GM18508 (cell line): ENCODE results near the gene SLC45A1.

Experiments used
- ATAC-seq: cut with Tn5 transposase; IDR thresholded peaks from one replicate; pipeline ENCODE4 v1.9.1; 2021; ENCODE audit warnings: moderate number of reproducible peaks; ENCODE audit not compliant: insufficient read depth, unreplicated experiment

Gene SLC45A1

DNA sequence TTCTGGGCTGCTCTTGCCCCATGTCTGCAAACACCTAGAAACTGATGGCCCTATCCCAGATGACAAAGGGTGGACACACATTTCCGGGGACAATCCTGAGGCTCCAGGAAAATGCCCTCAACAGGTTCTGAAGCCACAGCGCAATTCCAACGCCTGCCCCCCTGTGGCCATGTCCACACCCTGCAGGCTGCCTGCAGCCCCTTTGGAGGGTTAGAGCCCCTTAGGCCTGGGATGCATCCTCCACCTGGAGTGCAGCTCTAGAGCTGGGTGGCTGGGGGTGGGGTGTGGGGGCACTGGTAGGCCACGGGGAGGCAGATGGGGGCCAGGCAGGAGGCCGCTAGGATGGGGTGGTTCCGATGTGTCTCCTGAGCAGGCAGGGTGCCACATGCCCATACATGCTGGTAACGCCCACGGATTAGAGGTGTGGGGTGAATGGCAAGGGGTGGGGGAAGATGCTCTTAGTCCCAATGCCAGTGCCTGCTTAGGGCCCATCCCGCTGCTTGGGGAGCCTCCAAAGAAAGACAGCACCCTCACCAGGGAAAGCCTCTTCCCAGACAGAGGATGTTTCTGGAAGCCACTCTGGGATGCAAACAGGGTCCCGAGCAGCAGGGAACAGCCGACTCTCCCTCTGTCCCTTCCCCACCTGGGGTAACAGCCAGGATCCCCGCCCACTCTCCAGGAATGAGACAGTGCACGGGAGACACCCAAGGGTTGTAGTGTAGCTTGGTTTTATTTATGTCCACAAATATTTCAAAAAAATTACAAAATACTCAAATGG lies 34.0 kb downstream of the SLC45A1 start:
- ATAC-seq = no peak

DNA sequence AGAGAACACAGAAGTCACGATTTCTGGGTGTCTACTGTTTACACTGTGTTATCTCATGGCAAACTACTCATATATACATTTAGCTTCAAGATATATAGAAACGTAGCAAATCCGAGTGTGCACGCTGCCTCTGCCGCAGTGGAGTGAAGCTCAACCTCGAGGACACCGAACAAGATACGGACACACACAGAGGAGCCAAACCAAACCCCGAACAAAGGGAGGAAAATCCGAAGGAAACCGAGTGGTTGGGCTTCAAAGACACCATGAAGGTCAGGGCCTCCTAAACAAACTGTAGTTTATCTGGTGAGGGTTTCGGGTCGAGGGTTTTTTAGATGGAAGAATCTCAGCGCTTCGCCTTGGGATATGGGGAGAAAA lies 34.5 kb downstream of the SLC45A1 start:
- ATAC-seq = no peak

DNA sequence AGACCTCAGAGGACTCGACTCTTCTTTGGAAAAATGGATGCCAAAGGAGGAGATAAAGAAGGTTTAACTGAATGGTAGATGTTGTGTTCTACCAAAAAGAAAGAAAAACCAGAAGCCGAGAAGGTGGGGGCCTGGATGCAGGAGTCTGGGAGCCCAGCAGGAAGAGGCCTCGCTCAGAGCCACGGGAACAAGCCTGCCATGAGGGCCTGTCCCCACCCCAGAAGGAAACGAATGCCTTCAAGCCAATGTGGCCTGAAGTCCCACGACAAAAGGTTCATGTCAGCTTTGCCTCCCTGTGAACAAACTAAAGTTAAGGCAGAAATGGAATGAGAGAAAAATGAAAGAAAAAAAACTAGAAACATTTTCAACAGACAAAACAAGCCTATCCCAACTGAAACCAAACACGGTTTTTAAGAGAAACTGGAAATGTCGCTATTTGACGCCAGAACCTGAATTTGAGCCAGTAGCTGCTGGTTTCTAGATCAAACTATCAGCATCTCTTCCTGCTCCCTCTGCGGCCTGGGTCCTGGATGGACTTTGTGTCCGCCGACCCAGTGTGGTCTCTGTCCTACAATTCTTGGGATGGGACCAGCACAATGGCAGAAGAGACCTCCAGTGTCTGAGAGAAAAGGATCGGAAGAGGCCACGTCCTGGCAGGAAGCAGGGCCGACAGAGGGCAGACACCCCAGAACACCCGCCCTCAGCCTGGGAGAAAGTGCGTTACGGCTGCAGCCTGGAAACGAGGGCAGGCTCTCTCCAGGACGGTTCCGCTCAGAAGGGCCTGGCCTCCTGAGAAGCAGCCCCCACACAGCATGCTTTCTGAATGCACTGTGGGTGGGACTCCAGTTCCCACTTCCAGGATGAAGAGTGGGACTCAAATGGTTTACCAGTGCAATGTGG lies 35.2 kb downstream of the SLC45A1 start:
- no peak for ATAC-seq

DNA sequence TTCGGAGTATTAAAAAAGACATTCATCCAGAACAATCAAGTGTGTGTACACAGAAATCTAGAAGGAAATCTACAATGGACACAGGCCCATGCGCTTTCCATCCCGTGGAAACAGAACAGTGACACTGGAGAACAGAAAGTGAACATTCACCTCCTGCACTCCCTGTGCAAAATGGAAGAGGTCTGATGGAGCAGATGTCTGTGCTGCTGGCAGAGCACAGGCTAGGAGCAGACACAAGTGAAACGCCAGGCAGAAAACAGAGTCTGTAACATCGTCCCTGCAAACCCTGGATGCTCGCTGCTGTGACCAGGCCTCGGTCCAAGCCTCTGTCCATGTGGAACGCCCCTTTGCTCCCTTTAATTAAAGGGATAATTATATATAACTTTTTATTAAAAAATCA lies 36.1 kb downstream of the SLC45A1 start:
- ATAC-seq = no peak

DNA sequence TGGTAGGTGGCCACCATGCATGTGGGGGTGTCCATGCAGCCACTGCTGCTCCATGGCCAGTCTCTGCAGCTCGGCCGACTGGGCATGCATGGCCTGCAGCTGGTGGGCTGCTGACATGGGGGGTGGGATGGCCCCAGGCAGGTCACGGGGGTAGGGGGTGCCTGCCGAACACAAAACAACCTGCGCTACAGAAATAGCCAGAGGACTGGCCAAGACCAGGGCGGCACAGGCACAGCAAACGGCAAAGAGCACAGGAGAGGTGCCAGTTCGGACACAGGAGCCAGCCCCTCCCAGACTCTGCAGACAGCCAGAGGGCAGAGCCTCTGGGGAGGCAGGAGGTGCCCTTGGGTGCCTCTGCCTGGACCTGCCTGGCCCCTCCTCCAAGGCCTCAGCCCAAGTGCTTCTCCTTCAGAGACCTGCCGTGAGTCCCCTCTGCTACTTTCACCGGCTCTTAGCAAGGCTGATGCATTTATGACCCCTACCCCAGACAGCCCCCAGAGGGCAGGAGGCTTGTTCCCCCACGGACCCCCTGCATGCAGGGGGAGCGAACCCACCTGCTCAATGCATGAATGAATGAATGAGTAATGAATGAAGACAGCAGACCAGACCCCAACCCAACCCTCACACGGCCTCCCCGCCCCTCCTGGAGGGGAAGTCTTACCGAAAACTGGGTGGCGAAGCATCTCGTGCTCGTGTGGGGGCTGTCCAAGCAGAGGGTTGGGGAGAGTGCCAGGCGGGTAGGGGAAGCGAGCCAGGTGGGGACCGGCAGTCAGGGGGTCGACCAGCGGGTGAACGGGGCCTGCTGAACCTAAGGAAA lies 37.7 kb downstream of the SLC45A1 start:
- ATAC-seq = no peak

DNA sequence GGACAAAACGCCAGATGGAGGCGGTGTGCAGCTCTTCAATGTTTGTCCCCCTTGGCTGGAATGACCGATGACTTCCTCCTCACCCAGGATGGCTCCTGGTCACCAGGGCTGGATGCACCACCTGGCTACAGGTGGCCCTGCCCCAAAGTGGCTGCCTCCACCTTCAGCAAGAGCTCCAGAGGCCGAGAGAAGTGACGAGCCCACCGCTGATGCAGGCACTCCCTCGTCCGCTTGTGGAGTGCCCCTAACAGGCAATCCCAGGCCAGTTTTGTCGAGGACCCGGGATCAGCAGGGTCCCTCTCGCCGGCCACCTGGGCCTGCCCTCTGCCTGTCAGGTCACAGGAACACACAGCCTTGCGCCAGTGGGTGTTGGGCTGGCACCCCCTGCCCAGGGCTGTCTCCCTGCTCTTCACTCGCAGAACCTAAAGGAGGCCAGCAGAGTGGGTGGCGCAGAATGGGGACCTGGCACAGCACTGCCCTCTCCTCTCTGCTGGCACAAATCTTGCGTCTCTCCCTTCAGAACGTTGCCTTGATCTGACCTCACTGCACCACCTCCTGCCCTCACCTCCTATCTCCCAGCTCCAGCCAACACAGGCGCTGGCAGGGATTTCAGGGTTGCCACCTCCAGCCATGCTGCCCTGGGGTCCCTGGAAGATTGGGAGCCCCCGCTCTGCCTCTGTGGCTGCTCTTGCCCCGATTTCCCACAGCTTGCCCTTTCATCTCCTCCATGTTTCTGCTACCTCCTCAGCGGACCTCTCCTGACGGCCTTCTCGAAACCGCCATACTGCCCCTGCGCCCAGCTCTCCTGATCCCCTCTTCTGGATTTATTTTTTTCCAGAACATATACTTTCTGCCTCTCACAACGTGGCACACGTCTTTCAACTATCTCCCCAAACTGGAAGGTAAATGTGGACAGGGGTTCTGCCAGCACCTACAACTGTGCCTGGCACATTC lies 38.6 kb downstream of the SLC45A1 start:
- ATAC-seq = no peak

DNA sequence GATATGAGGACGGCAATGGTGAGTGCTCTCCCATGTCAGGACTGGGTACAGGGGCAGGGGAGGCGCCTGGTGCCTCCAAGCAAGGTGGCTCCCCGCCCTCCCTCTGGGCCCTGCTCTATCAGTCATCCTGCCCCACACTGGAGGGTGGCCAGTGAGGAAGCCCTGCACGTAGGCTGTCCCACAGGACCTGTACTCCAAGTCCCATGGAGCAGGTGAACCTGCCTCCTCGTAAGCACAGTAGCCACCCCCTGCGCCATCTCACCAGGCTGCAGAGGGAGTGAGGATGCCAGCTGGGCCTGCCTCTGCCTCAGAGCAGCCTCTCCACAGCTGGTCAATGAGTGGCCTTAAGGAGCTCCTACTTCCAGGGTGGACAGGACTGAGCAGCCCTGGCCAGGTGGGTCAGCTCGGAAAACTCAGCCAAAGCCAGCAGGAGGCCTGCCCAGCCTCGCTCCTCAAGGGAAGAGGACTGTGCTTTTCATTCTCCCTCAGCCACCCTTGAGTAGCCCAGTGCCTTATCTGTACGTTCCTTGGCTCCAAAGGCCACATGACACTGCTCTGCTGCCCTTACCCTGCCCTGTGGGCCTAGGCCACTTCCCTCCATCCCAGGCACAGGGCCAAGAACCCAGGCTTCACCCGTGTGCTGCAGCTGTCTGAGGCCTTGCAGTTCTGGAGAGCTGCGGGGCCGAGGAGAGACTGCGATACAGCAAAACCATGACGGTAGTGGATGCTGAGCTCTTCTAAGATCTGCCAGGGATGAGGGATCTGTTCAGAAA lies 39.6 kb downstream of the SLC45A1 start:
- no peak for ATAC-seq

DNA sequence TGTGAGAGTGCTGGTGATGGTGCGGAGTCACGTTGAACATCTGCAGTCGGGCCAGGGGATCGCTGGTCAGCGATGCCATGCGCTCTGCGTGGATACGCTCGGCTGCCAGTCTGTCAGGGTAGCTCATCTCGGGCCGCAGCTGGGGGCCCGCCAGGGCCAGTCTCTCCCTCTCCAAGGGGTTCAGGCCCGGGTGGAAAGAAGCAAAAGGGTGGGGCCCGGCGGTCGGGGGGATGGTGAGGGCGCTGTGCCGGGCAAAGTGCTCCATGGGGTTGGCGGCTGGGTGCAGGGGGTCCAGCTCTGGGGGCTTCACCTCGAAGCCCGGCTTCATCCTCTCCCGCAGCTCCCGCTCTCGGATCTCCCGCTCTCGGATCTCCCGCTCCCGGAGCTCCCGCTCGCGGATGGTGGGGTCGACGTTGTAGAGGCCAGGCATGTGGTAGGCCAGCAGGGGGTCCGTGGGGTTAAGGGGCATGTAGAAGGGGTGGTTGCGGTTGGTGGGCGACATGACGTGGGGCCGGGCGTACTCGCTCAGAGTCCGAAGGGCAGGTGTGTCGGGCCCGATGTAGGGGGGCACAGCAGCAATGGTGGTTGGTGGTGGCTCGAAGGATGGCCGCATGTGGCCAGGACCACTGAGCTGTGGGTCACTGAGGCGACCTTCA lies 40.5 kb downstream of the SLC45A1 start:
- ATAC-seq = no peak

DNA sequence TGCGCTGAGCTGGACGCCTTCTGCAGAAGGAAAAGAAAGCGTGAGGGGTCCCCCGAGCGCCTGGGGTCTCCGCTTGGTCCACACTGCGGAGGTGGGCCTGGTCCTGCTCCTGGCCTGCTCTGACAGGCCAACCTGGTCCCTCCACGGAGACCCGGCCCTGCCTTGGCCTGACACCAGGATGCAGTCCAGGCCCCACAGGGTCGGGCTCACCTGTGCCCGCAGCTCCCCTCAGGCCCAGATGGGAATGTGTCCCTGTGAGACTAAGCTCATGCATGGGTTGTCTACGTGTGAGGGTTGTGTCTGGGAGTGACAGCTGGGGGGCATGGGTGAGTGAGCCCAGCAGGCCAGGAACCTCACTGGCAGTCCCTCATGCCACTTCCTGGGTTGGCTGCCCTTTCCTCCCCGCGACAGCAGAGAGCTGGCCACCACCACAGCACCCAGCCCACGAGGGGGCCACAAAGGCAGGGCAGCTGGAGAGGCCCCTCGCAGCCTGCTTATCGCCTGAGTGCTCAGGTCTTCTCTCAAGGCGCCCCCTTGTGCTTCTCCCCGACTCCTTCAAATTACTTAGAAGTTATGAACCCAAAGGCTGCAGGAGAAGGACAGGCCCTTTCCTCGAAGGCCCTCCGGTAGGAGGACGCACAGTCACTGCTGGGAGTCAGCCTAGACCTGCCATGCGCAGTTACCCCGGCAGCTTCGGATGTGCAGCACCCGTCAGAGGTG lies 41.1 kb downstream of the SLC45A1 start:
- ATAC-seq = no peak

DNA sequence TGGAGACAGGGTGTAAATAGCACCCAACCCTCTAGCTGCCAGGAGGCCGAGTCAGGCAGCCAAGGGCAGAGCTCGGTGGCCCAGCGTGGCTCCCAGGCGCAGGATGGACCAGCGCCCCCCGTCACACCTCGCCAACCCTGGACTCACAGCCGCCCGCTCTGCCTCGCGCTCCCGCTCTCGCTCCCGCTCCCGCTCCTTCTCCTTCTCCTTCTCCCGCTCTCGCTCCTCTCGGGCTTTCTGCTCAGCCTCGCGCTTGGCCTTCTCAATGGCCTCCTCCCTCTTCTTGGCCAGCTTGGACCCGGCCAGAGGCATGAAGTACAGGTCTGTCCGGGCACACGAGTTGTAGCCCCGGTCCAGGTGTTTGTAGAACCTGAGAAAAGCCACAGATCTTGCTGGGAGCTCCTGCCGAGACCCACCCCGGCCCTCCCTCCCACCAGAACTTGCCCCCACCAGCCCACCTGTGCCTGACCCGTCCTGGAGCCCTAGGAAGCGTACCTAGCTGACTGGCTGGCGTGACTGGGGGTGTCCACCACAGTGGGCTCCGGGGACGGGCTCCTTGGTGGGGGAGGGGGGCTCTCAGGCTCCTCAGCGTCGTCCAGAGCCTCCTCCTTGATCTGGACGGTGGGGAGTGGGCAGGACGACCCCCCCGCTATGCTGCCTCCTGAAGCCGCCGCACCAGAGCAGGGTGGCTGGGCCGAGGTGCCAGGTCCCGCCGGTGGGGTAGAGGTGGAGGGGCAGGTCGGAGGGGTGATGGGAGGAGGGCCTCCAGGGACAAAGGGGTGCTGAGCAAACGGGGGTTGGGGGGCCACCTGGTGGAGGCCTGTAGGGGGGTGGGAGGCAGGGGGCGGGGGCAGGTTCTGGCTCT lies 41.9 kb downstream of the SLC45A1 start:
- no peak for ATAC-seq

DNA sequence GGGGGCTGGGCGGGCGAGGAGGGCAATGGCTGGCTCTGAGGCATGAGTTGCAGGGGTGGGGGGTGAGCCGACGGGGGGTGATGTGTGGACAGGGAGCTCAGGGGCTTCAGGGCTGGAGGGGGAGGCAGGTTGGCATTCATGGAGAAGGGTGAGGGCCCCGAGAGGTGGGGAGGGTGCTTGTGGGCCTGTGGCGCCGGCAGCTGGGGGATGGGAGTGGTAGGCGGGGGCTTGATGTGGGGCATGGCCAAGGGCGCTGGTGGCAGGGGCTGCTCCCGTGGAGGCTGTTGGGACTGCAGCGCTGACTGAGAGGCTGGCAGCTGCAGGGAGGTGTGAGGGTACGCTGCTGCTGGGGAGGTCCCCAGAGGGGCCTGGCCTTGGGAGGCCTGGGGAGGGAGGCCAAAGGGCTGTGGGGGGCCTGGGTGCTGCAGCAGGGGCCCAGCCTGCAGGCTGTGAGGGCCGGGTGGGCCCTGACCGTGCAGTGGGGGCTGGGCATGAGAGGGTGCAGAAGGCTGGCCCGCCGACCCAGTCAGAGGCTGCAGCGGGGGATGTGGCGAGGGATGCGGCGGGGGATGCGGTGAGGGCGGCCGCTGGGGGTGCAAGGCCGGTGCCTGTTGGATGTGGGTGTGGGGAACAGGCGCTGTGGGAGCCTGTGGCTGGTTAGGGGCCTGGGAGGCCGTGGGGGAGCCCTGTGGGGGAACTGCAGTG lies 42.7 kb downstream of the SLC45A1 start:
- ATAC-seq = no peak

DNA sequence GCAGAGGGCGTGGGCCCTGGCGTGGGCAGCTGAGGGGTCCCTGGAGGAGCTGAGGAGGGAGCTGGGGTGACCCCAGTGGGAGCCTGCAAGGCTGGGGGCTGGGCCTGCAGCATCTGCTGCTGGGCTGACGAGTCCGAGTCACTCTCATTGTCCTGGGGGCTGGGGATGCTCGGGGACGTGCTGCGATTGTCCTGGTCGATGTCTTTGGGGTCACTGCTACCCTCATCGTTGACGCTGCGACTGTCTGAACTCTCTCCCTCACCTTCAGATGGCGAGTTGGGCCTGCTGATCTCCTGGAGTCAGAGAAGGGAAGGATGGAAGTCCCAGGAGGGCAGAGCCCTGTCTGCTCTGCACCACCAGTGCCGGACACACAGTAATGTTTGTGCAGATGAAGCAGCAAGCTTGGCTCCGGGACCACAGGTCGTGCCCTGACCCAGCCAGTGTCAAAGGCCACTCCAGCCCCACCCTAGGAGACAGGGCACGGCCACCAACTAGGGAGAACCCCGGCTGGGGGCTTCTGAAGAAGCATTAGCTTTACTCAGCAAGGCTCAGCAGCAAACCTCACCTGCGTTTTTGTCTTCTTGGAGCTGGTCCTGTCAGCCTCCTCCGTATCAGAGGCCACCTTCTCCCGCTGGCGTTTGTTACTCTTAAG lies 43.4 kb downstream of the SLC45A1 start:
- ATAC-seq = no peak

DNA sequence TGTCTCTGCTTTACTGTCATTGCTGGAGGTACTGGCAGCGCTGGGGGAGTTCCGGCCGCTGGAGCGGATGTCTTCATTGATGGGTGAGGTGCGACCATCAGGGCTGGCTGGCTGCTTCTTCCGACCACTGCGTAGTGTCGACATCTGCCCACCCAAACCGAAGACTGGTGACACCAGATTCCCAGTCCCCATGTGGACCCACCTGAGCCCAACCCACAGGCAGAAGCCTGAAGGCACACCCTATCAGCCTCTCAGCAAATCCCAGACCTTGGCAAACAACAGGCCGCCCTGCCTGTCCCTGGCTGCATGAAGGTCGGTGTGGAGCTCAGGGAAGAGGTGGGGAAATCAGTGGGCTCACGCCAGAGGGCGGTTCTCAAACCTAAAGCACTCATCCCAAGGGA lies 44.8 kb downstream of the SLC45A1 start:
- no peak for ATAC-seq

DNA sequence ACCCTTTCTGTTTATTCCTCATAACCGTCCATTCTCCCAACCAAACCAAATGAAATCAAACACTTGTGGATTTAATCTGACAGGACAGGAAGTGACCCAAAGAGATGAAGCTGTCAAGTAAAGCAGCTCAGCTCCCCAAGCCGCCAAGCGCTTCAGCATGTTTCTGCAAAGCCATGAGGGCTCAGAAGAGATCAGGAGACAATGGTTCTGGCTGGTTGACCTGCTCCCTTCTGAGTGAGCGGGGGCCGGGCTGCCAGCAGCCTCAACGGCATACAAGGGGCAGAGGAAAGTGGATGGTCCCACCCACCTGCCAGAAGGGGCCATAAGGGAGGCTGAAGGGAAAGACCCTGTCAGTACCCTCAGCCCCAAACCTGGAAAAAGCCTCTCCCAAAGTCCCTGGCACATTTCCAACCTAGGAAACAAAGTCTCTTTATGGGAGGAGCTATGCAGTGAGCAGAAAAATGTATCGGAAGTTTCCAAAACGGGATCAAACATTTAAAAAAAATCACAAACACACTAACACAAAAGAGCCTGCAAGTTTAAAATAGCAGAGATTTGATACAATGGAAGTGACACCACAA lies 45.4 kb downstream of the SLC45A1 start:
- ATAC-seq = no peak

DNA sequence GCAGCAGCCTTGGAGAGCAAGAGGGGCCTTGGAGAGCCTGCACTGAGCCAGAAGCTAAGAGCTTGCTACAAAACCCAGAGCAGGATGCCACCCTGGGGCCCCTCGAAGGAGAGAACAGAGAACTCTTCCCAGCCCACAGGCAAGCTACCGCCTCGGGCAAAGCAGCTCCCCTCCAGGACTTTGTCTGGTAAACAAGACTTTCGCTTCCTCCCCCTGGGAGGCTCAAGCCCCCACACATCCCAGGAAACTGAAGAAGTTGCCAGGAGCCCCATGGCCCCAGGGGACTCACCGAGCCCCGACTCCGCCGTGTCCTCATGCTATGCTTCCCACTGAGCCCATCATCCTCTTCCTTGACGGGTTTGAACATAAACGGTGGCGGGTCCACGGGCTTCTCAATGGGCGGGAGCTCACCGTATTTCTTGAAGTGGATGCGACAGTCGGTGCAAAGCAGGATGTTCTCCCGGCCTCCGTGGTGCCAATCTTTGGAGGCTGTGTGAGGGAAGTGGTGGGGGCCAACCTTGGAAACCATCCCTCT lies 45.9 kb downstream of the SLC45A1 start:
- no peak for ATAC-seq
